Measurements from ENCODE around the gene PPARGC1A.

DNA sequence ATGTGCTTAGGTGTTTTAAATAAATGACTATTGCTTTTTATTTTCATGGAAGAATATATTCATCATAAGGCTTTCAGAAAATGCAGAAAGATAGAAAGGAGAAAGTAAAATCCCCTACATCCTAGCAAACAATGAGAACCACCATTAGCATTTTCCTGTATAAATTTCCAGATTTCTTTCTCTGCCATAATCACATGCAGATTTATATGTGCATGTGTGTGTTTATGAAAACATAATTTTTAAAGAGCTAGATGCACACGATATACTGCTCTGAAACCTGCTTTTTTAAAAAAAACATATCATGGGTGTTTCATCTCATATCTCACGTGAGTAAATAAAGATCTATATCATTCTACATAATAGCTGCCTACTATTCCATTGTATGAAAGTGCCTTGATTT lies 26.4 kb upstream of the PPARGC1A start:
- no peak for TF ChIP-seq CTCF (IDR thresholded peaks at IDR 0.05; ENCODE audit: low read depth, low read length, poor library complexity, severe bottlenecking)
- no peak for TF ChIP-seq EZH2phosphoT487 (IDR thresholded peaks at IDR 0.05; ENCODE audit: borderline replicate concordance, low read length)

Data from DOHH2 (cell line).